ENCODE results near the gene DLD. TPM values are rescaled to one million over a fixed set of nuclear protein-coding genes. Genes with fewer than 3 reads are reported as not detected.
"Not testable (repeated sequence)": the region's sequence is repeated elsewhere in the genome, so short reads cannot be mapped to it uniquely, and the experiment has no call there.

Gene DLD, protein sequence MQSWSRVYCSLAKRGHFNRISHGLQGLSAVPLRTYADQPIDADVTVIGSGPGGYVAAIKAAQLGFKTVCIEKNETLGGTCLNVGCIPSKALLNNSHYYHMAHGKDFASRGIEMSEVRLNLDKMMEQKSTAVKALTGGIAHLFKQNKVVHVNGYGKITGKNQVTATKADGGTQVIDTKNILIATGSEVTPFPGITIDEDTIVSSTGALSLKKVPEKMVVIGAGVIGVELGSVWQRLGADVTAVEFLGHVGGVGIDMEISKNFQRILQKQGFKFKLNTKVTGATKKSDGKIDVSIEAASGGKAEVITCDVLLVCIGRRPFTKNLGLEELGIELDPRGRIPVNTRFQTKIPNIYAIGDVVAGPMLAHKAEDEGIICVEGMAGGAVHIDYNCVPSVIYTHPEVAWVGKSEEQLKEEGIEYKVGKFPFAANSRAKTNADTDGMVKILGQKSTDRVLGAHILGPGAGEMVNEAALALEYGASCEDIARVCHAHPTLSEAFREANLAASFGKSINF
- total RNA-seq (2014; rRNA removed; shearing (Covaris generic)), result 43.0 and 60.2 TPM in 2 replicates

DNA sequence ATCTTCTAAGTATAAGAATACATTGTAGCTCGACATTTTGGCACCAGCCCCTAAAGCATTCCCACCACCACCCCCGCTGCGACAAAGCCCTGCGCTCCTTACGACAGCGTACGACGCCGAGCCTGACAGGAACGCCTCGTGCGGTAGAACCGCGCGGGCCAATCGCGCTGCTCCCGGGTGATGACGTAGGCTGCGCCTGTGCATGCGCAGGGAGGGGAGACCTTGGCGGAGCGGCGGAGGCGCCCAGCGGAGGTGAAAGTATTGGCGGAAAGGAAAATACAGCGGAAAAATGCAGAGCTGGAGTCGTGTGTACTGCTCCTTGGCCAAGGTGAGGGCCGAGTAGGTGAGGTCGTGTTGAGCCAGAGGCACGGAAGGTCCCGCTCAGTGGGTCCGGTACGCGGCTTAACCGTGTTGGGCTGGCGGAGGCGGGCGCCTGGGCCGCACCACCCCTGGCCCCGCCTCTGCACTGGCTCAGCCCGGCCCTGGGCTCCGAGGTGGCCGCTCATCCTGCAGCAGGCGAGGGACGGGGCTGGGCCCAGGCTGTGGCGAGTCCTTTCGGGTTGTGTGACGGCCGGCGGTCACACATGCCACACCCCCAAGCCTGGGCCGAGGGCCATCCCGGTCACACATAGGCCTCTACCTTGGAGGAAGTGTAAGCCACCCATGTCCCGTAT is at the start of gene DLD:
DLD (plus strand) TSS at position 222 of the 674 bp plus-strand sequence; CDS start at position 290, 68 bp downstream.
- in situ Hi-C loops (cut with HindIII; ENCODE audit: low sequenced_read_pairs), result no loop called here
- peak; percentile 95 for DNase-seq (ENCODE audit: low spot score)

- DNase-seq (ENCODE audit: low spot score), result no peak
- in situ Hi-C loops (cut with HindIII; ENCODE audit: low sequenced_read_pairs), result no loop called here
Measured at GRCh38 chr7:107842213-107842612, 48.8 kb upstream of the DLD start.

DNA sequence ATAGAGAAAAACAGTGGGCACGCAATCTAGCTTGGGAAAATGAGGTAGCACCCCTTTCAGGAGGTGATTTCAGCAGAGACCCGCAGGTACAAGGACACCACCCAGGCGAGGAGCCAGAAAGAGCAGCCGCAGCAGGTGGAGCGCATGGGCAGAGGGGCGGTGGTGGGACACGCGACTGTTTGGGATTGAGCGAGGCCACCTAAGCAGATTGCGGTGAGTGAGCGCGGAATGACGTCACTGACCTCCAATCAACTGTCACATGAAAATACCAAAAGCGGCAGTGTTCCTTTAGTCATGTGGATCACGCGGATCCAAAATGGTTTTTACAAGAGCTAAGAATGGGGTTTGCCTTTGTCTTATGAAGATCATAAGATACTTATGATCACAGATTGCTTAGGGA is 47.8 kb upstream of the DLD start:
- in situ Hi-C loops (cut with HindIII; ENCODE audit: low sequenced_read_pairs), result no loop called here
- no peak for DNase-seq (ENCODE audit: low spot score)

DNA sequence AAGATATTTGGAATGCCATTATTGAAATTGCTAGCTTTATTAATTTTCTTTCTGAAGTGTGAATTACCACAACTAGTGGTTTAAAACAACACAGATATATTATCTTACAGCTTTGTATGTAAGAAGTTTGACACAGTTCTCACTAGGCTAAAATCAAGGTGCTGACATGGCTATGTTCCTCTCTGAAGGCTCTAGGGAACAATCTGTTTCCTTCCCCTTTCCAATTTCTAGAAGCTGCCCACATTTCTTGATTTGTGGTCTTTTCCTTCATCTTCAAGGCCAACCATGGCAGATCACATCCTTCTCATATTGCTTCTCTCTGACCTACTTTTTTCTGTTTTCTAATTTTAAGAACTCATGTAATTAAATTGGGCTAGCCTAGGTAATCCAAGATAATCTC is 44.7 kb upstream of the DLD start:
- no peak for DNase-seq (ENCODE audit: low spot score)
- in situ Hi-C loops (cut with HindIII; ENCODE audit: low sequenced_read_pairs), result no loop called here

GRCh38 chr7:107847168-107847835 is 43.7 kb upstream of the DLD start:
- no peak for DNase-seq (ENCODE audit: low spot score)
- in situ Hi-C loops (cut with HindIII; ENCODE audit: low sequenced_read_pairs), result no loop called here

DNA sequence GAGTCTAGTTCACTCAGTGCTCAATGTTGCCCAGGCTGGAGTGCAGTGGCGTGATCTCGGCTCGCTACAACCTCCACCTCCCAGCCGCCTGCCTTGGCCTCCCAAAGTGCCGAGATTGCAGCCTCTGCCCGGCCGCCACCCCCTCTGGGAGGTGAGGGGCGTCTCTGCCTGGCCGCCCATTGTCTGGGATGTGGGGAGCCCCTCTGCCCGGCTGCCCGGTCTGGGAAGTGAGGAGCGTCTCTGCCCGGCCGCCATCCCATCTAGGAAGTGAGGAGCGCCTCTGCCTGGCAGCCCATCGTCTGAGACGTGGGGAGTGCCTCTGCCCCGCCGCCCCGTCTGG is 43.2 kb upstream of the DLD start:
- in situ Hi-C loops (cut with HindIII; ENCODE audit: low sequenced_read_pairs); DNase-seq (ENCODE audit: low spot score): not testable (repeated sequence)

GRCh38 chr7:107848211-107848610 is 42.8 kb upstream of the DLD start:
- in situ Hi-C loops (cut with HindIII; ENCODE audit: low sequenced_read_pairs); DNase-seq (ENCODE audit: low spot score): not testable (repeated sequence)

DNA sequence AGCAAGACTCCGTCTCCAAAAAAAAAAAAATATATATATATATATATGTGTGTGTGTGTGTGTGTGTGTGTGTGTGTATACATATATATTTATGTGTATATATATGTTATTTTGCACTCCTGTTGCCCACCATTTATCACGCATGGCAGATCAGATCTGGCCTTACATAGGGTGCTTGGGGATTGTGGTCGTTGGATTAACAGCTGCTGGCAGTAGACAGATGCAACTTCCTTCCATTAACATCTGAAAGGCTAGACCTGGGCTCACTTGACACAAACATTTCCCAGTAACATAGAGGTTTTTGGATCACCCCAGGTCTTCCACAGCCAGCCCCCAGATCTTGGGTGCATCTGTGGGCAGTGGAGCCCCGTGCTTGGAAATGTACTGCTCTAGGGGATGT is 40.8 kb upstream of the DLD start:
- in situ Hi-C loops (cut with HindIII; ENCODE audit: low sequenced_read_pairs), result no loop called here

GRCh38 chr7:107850643-107851042 is 40.3 kb upstream of the DLD start:
- in situ Hi-C loops (cut with HindIII; ENCODE audit: low sequenced_read_pairs), result no loop called here
- DNase-seq (ENCODE audit: low spot score), result no peak

More for the DNA sequence above, 40.8 kb upstream of the DLD start:
- no peak for DNase-seq (ENCODE audit: low spot score)

GRCh38 chr7:107854454-107854853 is 36.5 kb upstream of the DLD start:
- in situ Hi-C loops (cut with HindIII; ENCODE audit: low sequenced_read_pairs), result no loop called here
- DNase-seq (ENCODE audit: low spot score), result no peak

DNA sequence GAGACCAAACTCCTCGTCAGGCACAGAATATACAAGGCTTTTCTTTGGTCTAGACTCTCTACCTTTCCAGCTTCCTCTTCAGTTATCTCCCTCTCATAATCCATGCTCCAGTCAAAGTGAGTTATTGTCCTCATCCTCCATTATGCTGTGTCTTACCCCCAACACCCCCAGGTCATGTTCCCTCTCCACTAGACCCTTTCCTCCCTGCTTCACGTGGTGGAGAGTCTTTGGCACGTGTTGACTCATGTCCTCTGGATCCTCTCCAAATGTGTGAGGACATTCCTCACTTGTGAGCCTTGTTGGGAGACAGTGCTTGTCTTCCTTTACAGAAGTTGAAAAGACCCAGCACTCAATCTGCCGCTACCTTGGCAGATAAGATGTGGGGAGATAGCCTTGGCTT is 36.0 kb upstream of the DLD start:
- no peak for DNase-seq (ENCODE audit: low spot score)
- in situ Hi-C loops (cut with HindIII; ENCODE audit: low sequenced_read_pairs), result no loop called here

DNA sequence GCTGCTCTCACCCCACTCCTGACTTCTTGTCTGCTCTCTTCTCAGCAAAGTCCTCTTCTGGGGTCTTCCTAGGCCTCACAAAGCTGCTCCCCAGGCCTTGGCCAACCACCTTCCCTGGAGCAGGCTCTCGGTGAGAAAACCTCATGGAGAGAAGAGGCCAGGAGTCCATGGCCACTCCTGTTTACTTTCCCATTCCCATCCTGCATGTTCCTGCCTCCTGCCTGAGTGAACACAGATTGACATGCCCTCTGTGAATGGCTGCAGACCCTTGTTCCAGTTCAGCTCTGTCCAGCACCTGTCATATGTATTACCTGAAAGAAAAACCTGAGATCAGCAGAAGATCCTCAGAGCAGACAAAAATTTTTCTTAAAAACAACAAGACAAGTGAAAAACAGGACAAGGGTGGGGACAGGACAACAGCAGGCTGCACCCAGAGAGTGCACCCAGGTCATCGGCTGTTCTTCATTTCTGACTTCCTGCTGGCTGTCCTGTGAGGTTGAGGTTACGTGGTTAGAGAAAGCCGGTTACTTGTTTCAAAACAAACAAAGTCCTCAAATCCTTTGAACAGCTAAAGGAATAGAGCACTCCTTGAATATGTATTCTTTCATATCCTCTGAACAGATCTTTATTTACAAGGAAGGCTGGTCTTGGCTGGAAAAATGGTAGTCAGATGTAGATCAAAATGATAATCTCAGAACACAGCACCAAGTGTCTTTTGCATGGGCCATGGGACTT is 34.0 kb upstream of the DLD start:
- no peak for DNase-seq (ENCODE audit: low spot score)
- in situ Hi-C loops (cut with HindIII; ENCODE audit: low sequenced_read_pairs), result no loop called here

- no peak for DNase-seq (ENCODE audit: low spot score)
- in situ Hi-C loops (cut with HindIII; ENCODE audit: low sequenced_read_pairs), result no loop called here
Measured at GRCh38 chr7:107857541-107857912, 33.5 kb upstream of the DLD start.

DNA sequence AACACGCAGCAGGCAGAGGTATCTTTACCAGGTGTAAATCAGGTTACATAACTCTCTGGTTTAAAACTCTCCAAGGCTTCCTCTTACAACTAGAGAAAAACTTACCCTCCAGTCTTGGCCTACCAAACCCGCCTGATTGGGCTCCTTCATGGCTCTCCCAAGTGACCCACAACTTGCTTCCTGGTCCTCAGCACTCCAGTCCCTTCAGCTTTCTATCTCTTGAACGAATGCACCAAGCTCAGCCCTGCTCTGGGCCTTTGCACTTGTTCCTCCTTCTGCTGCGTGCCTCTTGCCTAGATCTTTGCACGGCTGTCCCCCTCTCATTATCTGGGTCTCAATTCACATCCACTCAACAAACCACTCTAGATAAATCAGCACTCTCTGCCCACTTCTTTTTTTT is 32.7 kb upstream of the DLD start:
- in situ Hi-C loops (cut with HindIII; ENCODE audit: low sequenced_read_pairs), result no loop called here

GRCh38 chr7:107860279-107860961 is 30.6 kb upstream of the DLD start:
- DNase-seq (ENCODE audit: low spot score), result no peak
- in situ Hi-C loops (cut with HindIII; ENCODE audit: low sequenced_read_pairs), result no loop called here

More for the DNA sequence above, 32.7 kb upstream of the DLD start:
- no peak for DNase-seq (ENCODE audit: low spot score)

- no peak for DNase-seq (ENCODE audit: low spot score)
- in situ Hi-C loops (cut with HindIII; ENCODE audit: low sequenced_read_pairs), result no loop called here
Measured at GRCh38 chr7:107860981-107861652, 29.9 kb upstream of the DLD start.

GRCh38 chr7:107865956-107866775 is 24.8 kb upstream of the DLD start:
- no peak for DNase-seq (ENCODE audit: low spot score)
- in situ Hi-C loops (cut with HindIII; ENCODE audit: low sequenced_read_pairs), result no loop called here
